Ishikawa (cell line): ENCODE measurements around the gene OCSTAMP.

Experiments used
- CEBPB ChIP-seq: IDR thresholded peaks from 2 replicates; pipeline ENCODE4 v1.6.1; 2012
- CREB1 ChIP-seq: IDR thresholded peaks from 2 replicates; pipeline ENCODE4 v1.6.1; 2012; ENCODE audit warnings: low read depth
- EGR1 ChIP-seq: IDR thresholded peaks from 2 replicates; pipeline ENCODE4 v1.6.1; 2012
- EP300 ChIP-seq: IDR thresholded peaks from 2 replicates; pipeline ENCODE4 v1.6.1; 2012; ENCODE audit warnings: borderline replicate concordance
- FOXM1 ChIP-seq: IDR thresholded peaks from 2 replicates; pipeline ENCODE4 v1.6.1; 2012; ENCODE audit warnings: low read depth, borderline replicate concordance
- MAX ChIP-seq: IDR thresholded peaks from 2 replicates; pipeline ENCODE4 v1.6.1; 2012
- NFIC ChIP-seq: IDR thresholded peaks from 2 replicates; pipeline ENCODE4 v1.6.1; 2012
- RAD21 ChIP-seq: IDR thresholded peaks from 2 replicates; pipeline ENCODE4 v1.6.1; 2012; ENCODE audit warnings: low read depth
- REST ChIP-seq: IDR thresholded peaks from 2 replicates; pipeline ENCODE4 v1.6.1; 2012; ENCODE audit warnings: low read depth, mild to moderate bottlenecking
- TAF1 ChIP-seq: IDR thresholded peaks from 2 replicates; pipeline ENCODE4 v1.6.1; 2012; ENCODE audit warnings: low read depth, mild to moderate bottlenecking
- TCF12 ChIP-seq: IDR thresholded peaks from 2 replicates; pipeline ENCODE4 v1.6.1; 2012; ENCODE audit warnings: low read depth
- TEAD4 ChIP-seq: IDR thresholded peaks from 2 replicates; pipeline ENCODE4 v1.6.1; 2012
- USF1 ChIP-seq: IDR thresholded peaks from 2 replicates; pipeline ENCODE4 v1.6.1; 2012
- YY1 ChIP-seq: IDR thresholded peaks from 2 replicates; pipeline ENCODE4 v1.6.1; 2012; ENCODE audit warnings: low read depth
- ZBTB7A ChIP-seq: IDR thresholded peaks from 2 replicates; pipeline ENCODE4 v1.6.1; 2012; ENCODE audit warnings: low read depth

The OCSTAMP gene

GRCh38 chr20:46546936-46547335 is 3.5 kb downstream of the OCSTAMP start:
- TF ChIP-seq EGR1 (no peak), EP300 (no peak), FOXM1 (no peak), USF1 (no peak)

GRCh38 chr20:46546298-46546697 is 4.2 kb downstream of the OCSTAMP start:
- TF ChIP-seq TCF12 = no peak
- TF ChIP-seq TAF1 = no peak
- peak; percentile 13; the same call in 1 of the 2 replicates for TF ChIP-seq USF1

GRCh38 chr20:46545827-46546138 is 4.7 kb downstream of the OCSTAMP start:
- no peak for TF ChIP-seq EGR1
- TF ChIP-seq REST = no peak
- TF ChIP-seq TEAD4 = no peak
- TF ChIP-seq USF1 = no peak
- TF ChIP-seq TAF1 = no peak
- TF ChIP-seq TCF12 = no peak
- TF ChIP-seq YY1 = no peak
- no peak for TF ChIP-seq RAD21
- TF ChIP-seq NFIC = no peak
- no peak for TF ChIP-seq FOXM1

GRCh38 chr20:46545077-46545826 is 5.2 kb downstream of the OCSTAMP start:
- no peak for TF ChIP-seq TCF12

- no peak for TF ChIP-seq FOXM1
- TF ChIP-seq MAX = no peak
- TF ChIP-seq CEBPB = no peak
- no peak for TF ChIP-seq RAD21
- no peak for TF ChIP-seq CREB1
- no peak for TF ChIP-seq TAF1
- TF ChIP-seq NFIC = no peak
- TF ChIP-seq ZBTB7A = no peak
- TF ChIP-seq REST = no peak
- TF ChIP-seq EP300 = no peak
- no peak for TF ChIP-seq USF1
- no peak for TF ChIP-seq YY1
- TF ChIP-seq TCF12 = no peak
- TF ChIP-seq EGR1 = no peak
Observed at GRCh38 chr20:46544576-46544975, 5.9 kb downstream of the OCSTAMP start.

- TF ChIP-seq CEBPB = no peak
- no peak for TF ChIP-seq REST
- TF ChIP-seq CREB1 = no peak
- TF ChIP-seq FOXM1 = no peak
- TF ChIP-seq YY1 = no peak
- TF ChIP-seq MAX = no peak
- TF ChIP-seq EP300 = no peak
- TF ChIP-seq ZBTB7A = no peak
- TF ChIP-seq TEAD4 = no peak
Observed at GRCh38 chr20:46543959-46544358, 6.5 kb downstream of the OCSTAMP start.
